ENCODE results near the gene BANK1.

The BANK1 gene

GRCh38 chr4:101911616-101912015 lies 121.1 kb downstream of the BANK1 start:
- H3K27ac ChIP-seq (ENCODE audit: extremely low read depth, low read depth, low read length), result no peak overlapping the region
- H3K36me3 ChIP-seq (ENCODE audit: control insufficient read depth in 2 of 2, insufficient read depth in 1 of 2, low read length in 2 of 2), result no peaks in the 10 kb centered on the region
- no peak for TF ChIP-seq ZNF785 (tag by site-specific recombination; IDR thresholded peaks at IDR 0.05)
- no peak for TF ChIP-seq ZNF112 (tag by site-specific recombination; IDR thresholded peaks at IDR 0.05)
- no peak for TF ChIP-seq ZBTB7A (tag by site-specific recombination; IDR thresholded peaks at IDR 0.05; ENCODE audit: low read depth)
- TF ChIP-seq ZSCAN30 (tag by site-specific recombination; IDR thresholded peaks at IDR 0.05), result no peak
- no peak for TF ChIP-seq BCL11B (tag by site-specific recombination; IDR thresholded peaks at IDR 0.05; ENCODE audit: low read depth)
- TF ChIP-seq ZNF629 (tag by site-specific recombination; IDR thresholded peaks at IDR 0.05), result no peak
- no peak for TF ChIP-seq KLF10 (tag by site-specific recombination; IDR thresholded peaks at IDR 0.05)
- TF ChIP-seq ZNF707 (tag by site-specific recombination; IDR thresholded peaks at IDR 0.05), result no peak
- TF ChIP-seq ZNF302 (tag by site-specific recombination; IDR thresholded peaks at IDR 0.05; ENCODE audit: low read depth), result no peak
- ChIA-PET POLR2A (no interaction called here), CTCF (no interaction called here)
- no peaks in the 10 kb centered on the region for H3K9me3 ChIP-seq (ENCODE audit: control insufficient read depth, insufficient read depth, low read depth, low read length)
- no peaks in the 10 kb centered on the region for H3K4me1 ChIP-seq (ENCODE audit: control insufficient read depth, insufficient read depth, low read length)
- no peak overlapping the region for H3K4me3 ChIP-seq (ENCODE audit: low read depth, low read length)

DNA sequence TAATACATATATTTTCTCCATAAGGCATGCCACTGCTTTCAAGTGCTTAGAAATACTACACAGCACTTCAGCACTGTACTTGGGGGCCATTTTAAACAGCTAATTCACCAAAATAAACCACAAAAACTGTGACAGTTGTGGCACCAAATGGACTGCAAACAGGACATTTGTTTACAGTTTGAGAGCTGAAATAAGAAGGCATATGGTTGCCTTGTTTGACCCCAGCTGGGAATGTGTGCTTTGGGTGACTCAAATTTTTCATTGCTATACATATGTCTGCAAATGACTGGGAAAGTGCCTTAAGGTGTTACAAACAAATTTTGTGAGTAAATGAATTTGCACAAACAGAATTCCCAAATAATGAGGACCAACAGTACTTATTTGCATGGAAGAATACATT lies 124.2 kb downstream of the BANK1 start:
- CTCF ChIA-PET, result no interaction called here
- no peak overlapping the region for H3K27ac ChIP-seq (ENCODE audit: extremely low read depth, low read depth, low read length)
- no peaks in the 10 kb centered on the region for H3K4me1 ChIP-seq (ENCODE audit: control insufficient read depth, insufficient read depth, low read length)
- POLR2A ChIA-PET, result no interaction called here
- no peaks in the 10 kb centered on the region for H3K9me3 ChIP-seq (ENCODE audit: control insufficient read depth, insufficient read depth, low read depth, low read length)
- no peaks in the 10 kb centered on the region for H3K36me3 ChIP-seq (ENCODE audit: control insufficient read depth in 2 of 2, insufficient read depth in 1 of 2, low read length in 2 of 2)
- TF ChIP-seq, protein P1, sequence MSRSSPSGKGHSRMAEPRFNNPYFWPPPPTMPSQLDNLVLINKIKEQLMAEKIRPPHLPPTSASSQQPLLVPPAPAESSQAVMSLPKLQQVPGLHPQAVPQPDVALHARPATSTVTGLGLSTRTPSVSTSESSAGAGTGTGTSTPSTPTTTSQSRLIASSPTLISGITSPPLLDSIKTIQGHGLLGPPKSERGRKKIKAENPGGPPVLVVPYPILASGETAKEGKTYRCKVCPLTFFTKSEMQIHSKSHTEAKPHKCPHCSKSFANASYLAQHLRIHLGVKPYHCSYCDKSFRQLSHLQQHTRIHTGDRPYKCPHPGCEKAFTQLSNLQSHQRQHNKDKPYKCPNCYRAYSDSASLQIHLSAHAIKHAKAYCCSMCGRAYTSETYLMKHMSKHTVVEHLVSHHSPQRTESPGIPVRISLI (tag by site-specific recombination; IDR thresholded peaks at IDR 0.05), result no peak
- TF ChIP-seq ZSCAN23 (tag by site-specific recombination; IDR thresholded peaks at IDR 0.05) (no peak), IKZF3 (tag by site-specific recombination; IDR thresholded peaks at IDR 0.05) (no peak), HOXC10 (CRISPR knock-in tag; IDR thresholded peaks at IDR 0.05) (no peak), ZNF221 (tag by site-specific recombination; IDR thresholded peaks at IDR 0.05; ENCODE audit: borderline replicate concordance) (no peak), ZNF707 (tag by site-specific recombination; IDR thresholded peaks at IDR 0.05) (no peak), ZNF792 (tag by site-specific recombination; IDR thresholded peaks at IDR 0.05) (no peak), ZNF677 (tag by site-specific recombination; IDR thresholded peaks at IDR 0.05) (no peak), ZSCAN5A (tag by site-specific recombination; IDR thresholded peaks at IDR 0.05) (no peak), OVOL3 (tag by site-specific recombination; IDR thresholded peaks at IDR 0.05) (no peak), ZNF626 (tag by site-specific recombination; IDR thresholded peaks at IDR 0.05) (no peak), SP7 (tag by site-specific recombination; IDR thresholded peaks at IDR 0.05) (no peak), ZNF654 (tag by site-specific recombination; IDR thresholded peaks at IDR 0.05; ENCODE audit: low read depth) (no peak), TCF7L2 (IDR thresholded peaks at IDR 0.05; ENCODE audit: borderline replicate concordance, low read depth, low read length) (no peak), ZBTB8A (tag by site-specific recombination; IDR thresholded peaks at IDR 0.05) (no peak), KLF10 (tag by site-specific recombination; IDR thresholded peaks at IDR 0.05) (no peak), ZNF513 (tag by site-specific recombination; IDR thresholded peaks at IDR 0.05) (no peak)
- TF ChIP-seq, protein P2, sequence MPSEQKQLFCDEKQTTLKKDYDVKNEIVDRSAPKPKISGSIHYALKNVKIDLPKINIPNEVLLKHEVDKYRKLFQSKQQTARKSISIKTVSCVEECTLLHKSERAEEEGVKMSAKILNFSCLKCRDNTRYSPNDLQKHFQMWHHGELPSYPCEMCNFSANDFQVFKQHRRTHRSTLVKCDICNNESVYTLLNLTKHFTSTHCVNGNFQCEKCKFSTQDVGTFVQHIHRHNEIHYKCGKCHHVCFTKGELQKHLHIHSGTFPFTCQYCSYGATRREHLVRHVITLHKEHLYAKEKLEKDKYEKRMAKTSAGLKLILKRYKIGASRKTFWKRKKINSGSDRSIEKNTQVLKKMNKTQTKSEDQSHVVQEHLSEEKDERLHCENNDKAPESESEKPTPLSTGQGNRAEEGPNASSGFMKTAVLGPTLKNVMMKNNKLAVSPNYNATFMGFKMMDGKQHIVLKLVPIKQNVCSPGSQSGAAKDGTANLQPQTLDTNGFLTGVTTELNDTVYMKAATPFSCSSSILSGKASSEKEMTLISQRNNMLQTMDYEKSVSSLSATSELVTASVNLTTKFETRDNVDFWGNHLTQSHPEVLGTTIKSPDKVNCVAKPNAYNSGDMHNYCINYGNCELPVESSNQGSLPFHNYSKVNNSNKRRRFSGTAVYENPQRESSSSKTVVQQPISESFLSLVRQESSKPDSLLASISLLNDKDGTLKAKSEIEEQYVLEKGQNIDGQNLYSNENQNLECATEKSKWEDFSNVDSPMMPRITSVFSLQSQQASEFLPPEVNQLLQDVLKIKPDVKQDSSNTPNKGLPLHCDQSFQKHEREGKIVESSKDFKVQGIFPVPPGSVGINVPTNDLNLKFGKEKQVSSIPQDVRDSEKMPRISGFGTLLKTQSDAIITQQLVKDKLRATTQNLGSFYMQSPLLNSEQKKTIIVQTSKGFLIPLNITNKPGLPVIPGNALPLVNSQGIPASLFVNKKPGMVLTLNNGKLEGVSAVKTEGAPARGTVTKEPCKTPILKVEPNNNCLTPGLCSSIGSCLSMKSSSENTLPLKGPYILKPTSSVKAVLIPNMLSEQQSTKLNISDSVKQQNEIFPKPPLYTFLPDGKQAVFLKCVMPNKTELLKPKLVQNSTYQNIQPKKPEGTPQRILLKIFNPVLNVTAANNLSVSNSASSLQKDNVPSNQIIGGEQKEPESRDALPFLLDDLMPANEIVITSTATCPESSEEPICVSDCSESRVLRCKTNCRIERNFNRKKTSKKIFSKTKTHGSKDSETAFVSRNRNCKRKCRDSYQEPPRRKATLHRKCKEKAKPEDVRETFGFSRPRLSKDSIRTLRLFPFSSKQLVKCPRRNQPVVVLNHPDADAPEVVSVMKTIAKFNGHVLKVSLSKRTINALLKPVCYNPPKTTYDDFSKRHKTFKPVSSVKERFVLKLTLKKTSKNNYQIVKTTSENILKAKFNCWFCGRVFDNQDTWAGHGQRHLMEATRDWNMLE (tag by site-specific recombination; conservative IDR thresholded peaks at IDR 0.05; ENCODE audit: low read depth), result no peak
- TF ChIP-seq, protein P3, sequence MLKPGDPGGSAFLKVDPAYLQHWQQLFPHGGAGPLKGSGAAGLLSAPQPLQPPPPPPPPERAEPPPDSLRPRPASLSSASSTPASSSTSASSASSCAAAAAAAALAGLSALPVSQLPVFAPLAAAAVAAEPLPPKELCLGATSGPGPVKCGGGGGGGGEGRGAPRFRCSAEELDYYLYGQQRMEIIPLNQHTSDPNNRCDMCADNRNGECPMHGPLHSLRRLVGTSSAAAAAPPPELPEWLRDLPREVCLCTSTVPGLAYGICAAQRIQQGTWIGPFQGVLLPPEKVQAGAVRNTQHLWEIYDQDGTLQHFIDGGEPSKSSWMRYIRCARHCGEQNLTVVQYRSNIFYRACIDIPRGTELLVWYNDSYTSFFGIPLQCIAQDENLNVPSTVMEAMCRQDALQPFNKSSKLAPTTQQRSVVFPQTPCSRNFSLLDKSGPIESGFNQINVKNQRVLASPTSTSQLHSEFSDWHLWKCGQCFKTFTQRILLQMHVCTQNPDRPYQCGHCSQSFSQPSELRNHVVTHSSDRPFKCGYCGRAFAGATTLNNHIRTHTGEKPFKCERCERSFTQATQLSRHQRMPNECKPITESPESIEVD (tag by site-specific recombination; IDR thresholded peaks at IDR 0.05), result no peak
- H3K4me3 ChIP-seq (ENCODE audit: low read depth, low read length), result no peak overlapping the region

Data from HEK293 (cell line).